Osteoblast (primary cell): ENCODE results near the gene SORBS1. TPM values are rescaled to one million over a fixed set of nuclear protein-coding genes. Genes with fewer than 3 reads are reported as not detected.

Experiments used
- DNase-seq: peaks from one replicate; pipeline ENCODE4 v3.0.0; 2011; ENCODE audit warnings: low spot score, mixed read lengths; ENCODE audit not compliant: insufficient read length; ENCODE audit errors: missing footprints
- H2AFZ ChIP-seq: 2 replicates; pipeline ENCODE4 v1.6.0; 2011; ENCODE audit warnings: mild to moderate bottlenecking, low read length
- H3K27ac ChIP-seq: 2 replicates; pipeline ENCODE4 v1.5.1; 2011; ENCODE audit warnings: mild to moderate bottlenecking, low read depth, low read length, moderate library complexity
- H3K27me3 ChIP-seq: 2 replicates; pipeline ENCODE4 v1.6.0; 2012; ENCODE audit warnings: mild to moderate bottlenecking, control low read depth, inconsistent platforms, low read length, moderate library complexity; ENCODE audit not compliant: insufficient read depth
- H3K36me3 ChIP-seq: 2 replicates; pipeline ENCODE4 v1.5.1; 2011; ENCODE audit warnings: mild to moderate bottlenecking, low read length, control low read depth, moderate library complexity; ENCODE audit not compliant: insufficient read depth
- H3K4me1 ChIP-seq: 2 replicates; pipeline ENCODE4 v1.5.1; 2011; ENCODE audit warnings: mild to moderate bottlenecking, low read length, control low read depth, moderate library complexity; ENCODE audit not compliant: insufficient read depth
- H3K4me2 ChIP-seq: 2 replicates; pipeline ENCODE4 v1.6.0; 2011; ENCODE audit warnings: mild to moderate bottlenecking, low read length; ENCODE audit not compliant: insufficient read depth
- H3K4me3 ChIP-seq: fragments of 200-600 bp; sonication (generic); 3 replicates; pipeline ENCODE4 v1.5.1; 2012; ENCODE audit warnings: mild to moderate bottlenecking, low read length, inconsistent platforms; ENCODE audit not compliant: insufficient read depth
- H3K79me2 ChIP-seq: 2 replicates; pipeline ENCODE4 v1.6.0; 2012; ENCODE audit warnings: mild to moderate bottlenecking, low read length, control low read depth, inconsistent platforms; ENCODE audit not compliant: insufficient read depth
- H3K9me3 ChIP-seq: 2 replicates; pipeline ENCODE4 v1.5.1; 2011; ENCODE audit warnings: low read depth, low read length, control low read depth
- H4K20me1 ChIP-seq: 2 replicates; pipeline ENCODE4 v1.6.0; 2012; ENCODE audit warnings: mild to moderate bottlenecking, low read length, control low read depth; ENCODE audit not compliant: insufficient read depth
- CTCF ChIP-seq: IDR thresholded peaks from 2 replicates; pipeline ENCODE4 v1.5.1; 2011; ENCODE audit warnings: mild to moderate bottlenecking, low read depth, low read length, moderate library complexity; ENCODE audit errors: extremely low read depth
- total RNA-seq: library from RNA; depleted of rRNA; stranded (reverse); fragments of >200 nt; gene quantifications from 2 replicates; pipeline ENCODE4 v1.2.3, GENCODE V29; 2012

Gene SORBS1
- total RNA-seq, 1 donor, result 0.72 TPM

- Histone ChIP-seq H3K4me1 (no peaks in the 10 kb centered on the region), H3K27ac (no peak overlapping the region), H3K27me3 (no peaks in the 10 kb centered on the region), H4K20me1 (no peaks in the 10 kb centered on the region), H3K4me3 (no peak overlapping the region), H3K9me3 (no peaks in the 10 kb centered on the region), H2AFZ (no peak overlapping the region), H3K36me3 (no peaks in the 10 kb centered on the region), H3K4me2 (no peak overlapping the region), H3K79me2 (no peaks in the 10 kb centered on the region)
- DNase-seq, result no peak
- TF ChIP-seq CTCF, result no peak
These were observed 106.2 kb downstream of the SORBS1 start for GRCh38 chr10:95454940-95455339.

- H3K79me2 ChIP-seq, result no peaks in the 10 kb centered on the region
- H3K4me2 ChIP-seq, result no peak overlapping the region
- H3K4me3 ChIP-seq, result no peak overlapping the region
- H4K20me1 ChIP-seq, result no peaks in the 10 kb centered on the region
- H3K27me3 ChIP-seq, result no peaks in the 10 kb centered on the region
- H3K9me3 ChIP-seq, result no peaks in the 10 kb centered on the region
- no peak for DNase-seq
- TF ChIP-seq CTCF, result no peak
- no peak overlapping the region for H3K27ac ChIP-seq
- no peak overlapping the region for H2AFZ ChIP-seq
- no peaks in the 10 kb centered on the region for H3K36me3 ChIP-seq
- no peaks in the 10 kb centered on the region for H3K4me1 ChIP-seq
These were observed 106.8 kb downstream of the SORBS1 start for GRCh38 chr10:95454356-95454755.

GRCh38 chr10:95451568-95452524, 109.3 kb downstream of the SORBS1 start:
- Histone ChIP-seq H4K20me1 (no peaks in the 10 kb centered on the region), H3K4me1 (no peaks in the 10 kb centered on the region), H3K4me2 (no peak overlapping the region), H3K27ac (no peak overlapping the region), H3K9me3 (no peaks in the 10 kb centered on the region), H3K27me3 (no peaks in the 10 kb centered on the region), H3K36me3 (no peaks in the 10 kb centered on the region), H3K79me2 (no peaks in the 10 kb centered on the region), H2AFZ (no peak overlapping the region), H3K4me3 (no peak overlapping the region)
- no peak for DNase-seq
- TF ChIP-seq CTCF, result no peak

GRCh38 chr10:95451150-95451549, 110.0 kb downstream of the SORBS1 start:
- Histone ChIP-seq H3K27me3 (no peaks in the 10 kb centered on the region), H3K4me2 (no peak overlapping the region), H3K79me2 (no peaks in the 10 kb centered on the region), H3K9me3 (no peaks in the 10 kb centered on the region), H3K4me1 (no peaks in the 10 kb centered on the region), H3K27ac (no peak overlapping the region), H2AFZ (no peak overlapping the region), H3K36me3 (no peaks in the 10 kb centered on the region), H4K20me1 (no peaks in the 10 kb centered on the region), H3K4me3 (no peak overlapping the region)
- no peak for TF ChIP-seq CTCF
- DNase-seq, result no peak
